Osteoblast (primary cell): ENCODE data around the gene SLIT3. TPM values are rescaled to one million over a fixed set of nuclear protein-coding genes. Genes with fewer than 3 reads are reported as not detected.

Experiments
- DNase-seq: peaks from one replicate; pipeline ENCODE4 v3.0.0; 2011; ENCODE audit warnings: low spot score, mixed read lengths; ENCODE audit not compliant: insufficient read length; ENCODE audit errors: missing footprints
- H2AFZ ChIP-seq: 2 replicates; pipeline ENCODE4 v1.6.0; 2011; ENCODE audit warnings: mild to moderate bottlenecking, low read length
- H3K27ac ChIP-seq: 2 replicates; pipeline ENCODE4 v1.5.1; 2011; ENCODE audit warnings: mild to moderate bottlenecking, low read depth, low read length, moderate library complexity
- H3K27me3 ChIP-seq: 2 replicates; pipeline ENCODE4 v1.6.0; 2012; ENCODE audit warnings: mild to moderate bottlenecking, control low read depth, inconsistent platforms, low read length, moderate library complexity; ENCODE audit not compliant: insufficient read depth
- H3K36me3 ChIP-seq: 2 replicates; pipeline ENCODE4 v1.5.1; 2011; ENCODE audit warnings: mild to moderate bottlenecking, low read length, control low read depth, moderate library complexity; ENCODE audit not compliant: insufficient read depth
- H3K4me1 ChIP-seq: 2 replicates; pipeline ENCODE4 v1.5.1; 2011; ENCODE audit warnings: mild to moderate bottlenecking, low read length, control low read depth, moderate library complexity; ENCODE audit not compliant: insufficient read depth
- H3K4me2 ChIP-seq: 2 replicates; pipeline ENCODE4 v1.6.0; 2011; ENCODE audit warnings: mild to moderate bottlenecking, low read length; ENCODE audit not compliant: insufficient read depth
- H3K4me3 ChIP-seq: fragments of 200-600 bp; sonication (generic); 3 replicates; pipeline ENCODE4 v1.5.1; 2012; ENCODE audit warnings: mild to moderate bottlenecking, low read length, inconsistent platforms; ENCODE audit not compliant: insufficient read depth
- H3K79me2 ChIP-seq: 2 replicates; pipeline ENCODE4 v1.6.0; 2012; ENCODE audit warnings: mild to moderate bottlenecking, low read length, control low read depth, inconsistent platforms; ENCODE audit not compliant: insufficient read depth
- H3K9me3 ChIP-seq: 2 replicates; pipeline ENCODE4 v1.5.1; 2011; ENCODE audit warnings: low read depth, low read length, control low read depth
- H4K20me1 ChIP-seq: 2 replicates; pipeline ENCODE4 v1.6.0; 2012; ENCODE audit warnings: mild to moderate bottlenecking, low read length, control low read depth; ENCODE audit not compliant: insufficient read depth
- CTCF ChIP-seq: IDR thresholded peaks from 2 replicates; pipeline ENCODE4 v1.5.1; 2011; ENCODE audit warnings: mild to moderate bottlenecking, low read depth, low read length, moderate library complexity; ENCODE audit errors: extremely low read depth
- total RNA-seq: library from RNA; depleted of rRNA; stranded (reverse); fragments of >200 nt; gene quantifications from 2 replicates; pipeline ENCODE4 v1.2.3, GENCODE V29; 2012

The SLIT3 gene
- total RNA-seq, 1 donor = 37.6 TPM

GRCh38 chr5:168681556-168682183 is 619.3 kb downstream of the SLIT3 start:
- H3K27ac ChIP-seq = peak overlapping the region; percentile 58
- H2AFZ ChIP-seq = peak overlapping the region; percentile 61

GRCh38 chr5:168680395-168680794 is 620.5 kb downstream of the SLIT3 start:
- Histone ChIP-seq H3K79me2 (no peaks in the 10 kb centered on the region), H2AFZ (no peak overlapping the region), H3K4me3 (no peak overlapping the region), H3K4me1 (peaks cover 13% of the 10 kb centered on the region), H3K9me3 (no peaks in the 10 kb centered on the region), H3K36me3 (no peaks in the 10 kb centered on the region), H3K27ac (no peak overlapping the region), H3K27me3 (no peaks in the 10 kb centered on the region), H3K4me2 (no peak overlapping the region), H4K20me1 (no peaks in the 10 kb centered on the region)
- no peak for TF ChIP-seq CTCF
- DNase-seq = no peak

More at GRCh38 chr5:168681556-168682183, 619.3 kb downstream of the SLIT3 start:
- H3K4me2 ChIP-seq = peak overlapping the region; percentile 34
- peaks cover 13% of the 10 kb centered on the region for H3K4me1 ChIP-seq
- H3K79me2 ChIP-seq = no peaks in the 10 kb centered on the region
- no peak overlapping the region for H3K4me3 ChIP-seq
- H3K9me3 ChIP-seq = no peaks in the 10 kb centered on the region
- H3K27me3 ChIP-seq = no peaks in the 10 kb centered on the region
- peak; percentile 94 for DNase-seq
- H3K36me3 ChIP-seq = no peaks in the 10 kb centered on the region
- no peaks in the 10 kb centered on the region for H4K20me1 ChIP-seq
- no peak for TF ChIP-seq CTCF

GRCh38 chr5:168679515-168679920 is 621.4 kb downstream of the SLIT3 start:
- H3K4me1 ChIP-seq = peaks cover 13% of the 10 kb centered on the region
- no peak overlapping the region for H3K27ac ChIP-seq
- H3K27me3 ChIP-seq = no peaks in the 10 kb centered on the region
- no peak overlapping the region for H2AFZ ChIP-seq
- H3K4me2 ChIP-seq = peak overlapping the region; percentile 44
- no peaks in the 10 kb centered on the region for H3K9me3 ChIP-seq
- H3K36me3 ChIP-seq = no peaks in the 10 kb centered on the region
- no peak overlapping the region for H3K4me3 ChIP-seq
- no peaks in the 10 kb centered on the region for H4K20me1 ChIP-seq
- DNase-seq = peak; percentile 85
- no peaks in the 10 kb centered on the region for H3K79me2 ChIP-seq
- TF ChIP-seq CTCF = peak; percentile 92

GRCh38 chr5:168676501-168676900 is 624.4 kb downstream of the SLIT3 start:
- H3K4me1 ChIP-seq = peaks cover 7% of the 10 kb centered on the region
- DNase-seq = no peak
- no peaks in the 10 kb centered on the region for H3K9me3 ChIP-seq
- H3K4me2 ChIP-seq = no peak overlapping the region
- TF ChIP-seq CTCF = no peak
- no peaks in the 10 kb centered on the region for H4K20me1 ChIP-seq
- H2AFZ ChIP-seq = no peak overlapping the region
- H3K4me3 ChIP-seq = no peak overlapping the region
- no peaks in the 10 kb centered on the region for H3K27me3 ChIP-seq
- no peak overlapping the region for H3K27ac ChIP-seq
- H3K79me2 ChIP-seq = no peaks in the 10 kb centered on the region
- H3K36me3 ChIP-seq = no peaks in the 10 kb centered on the region
